ENCODE results near the gene ANGPTL2. TPM values are rescaled to one million over a fixed set of nuclear protein-coding genes. Genes with fewer than 3 reads are reported as not detected.

The ANGPTL2 gene
- total RNA-seq, 1 experiment from 2014 or later = 0.20 TPM

DNA sequence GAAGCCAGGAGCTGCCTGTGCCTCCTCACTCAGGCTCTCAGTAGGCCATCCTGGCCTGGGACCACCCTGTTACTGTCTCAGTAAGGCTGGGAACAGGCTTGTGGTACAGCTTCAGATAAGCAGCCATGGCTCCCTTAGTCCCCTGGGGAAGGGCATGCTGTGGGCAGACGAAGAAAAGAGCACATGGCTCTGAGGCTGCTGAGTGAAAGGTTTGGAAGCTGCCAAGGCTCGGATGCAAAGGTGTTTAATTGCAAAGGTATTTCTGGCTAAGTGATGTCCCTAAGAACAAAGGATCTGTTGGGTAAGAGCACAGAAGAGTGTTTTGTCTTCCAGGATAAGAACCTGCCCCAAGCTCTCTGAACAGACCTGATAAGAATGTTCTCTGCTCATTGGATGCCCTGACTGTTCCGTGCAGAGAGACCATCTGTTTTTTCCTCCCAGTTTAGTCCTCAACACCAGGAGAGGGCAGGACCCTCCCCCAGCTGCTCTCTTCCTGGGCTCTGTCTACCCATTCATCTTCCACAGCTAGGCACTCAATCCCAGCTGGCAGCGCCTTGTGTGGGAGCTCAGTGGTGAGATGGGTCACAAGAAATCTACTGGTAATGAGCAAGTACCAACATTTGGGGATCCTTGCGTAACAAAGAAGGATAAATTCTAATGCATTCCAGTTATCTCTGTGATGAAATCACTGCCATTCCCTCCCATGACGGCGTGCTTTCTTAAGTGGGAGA lies 17.7 kb downstream of the ANGPTL2 start (continued):
- no peak for TF ChIP-seq SIN3A (IDR thresholded peaks at IDR 0.05; ENCODE audit: low read depth)
- no peak for TF ChIP-seq CBX3 (IDR thresholded peaks at IDR 0.05; ENCODE audit: low read depth)
- TF ChIP-seq ZFX (IDR thresholded peaks at IDR 0.05) = no peak
- no peak for TF ChIP-seq ZNF274 (IDR thresholded peaks at IDR 0.05; ENCODE audit: low read depth, low read length)
- TF ChIP-seq SP1 (IDR thresholded peaks at IDR 0.05; ENCODE audit: low read depth) = no peak
- no peak for TF ChIP-seq EZH2phosphoT487 (IDR thresholded peaks at IDR 0.05; ENCODE audit: borderline replicate concordance)
- TF ChIP-seq EGR1 (IDR thresholded peaks at IDR 0.05; ENCODE audit: low read depth) = no peak
- TF ChIP-seq SRF (IDR thresholded peaks at IDR 0.05; ENCODE audit: low read depth) = no peak
- no peak for TF ChIP-seq ELF1 (IDR thresholded peaks at IDR 0.05; ENCODE audit: borderline replicate concordance, low read depth)
- TF ChIP-seq TCF7L2 (IDR thresholded peaks at IDR 0.05; ENCODE audit: borderline replicate concordance, extremely low read depth, insufficient read depth, insufficient read length) = no peak

- Histone ChIP-seq H3K4me2 (ENCODE audit: low read length) (no peak overlapping the region), H3K36me3 (ENCODE audit: control insufficient read depth in 1 of 2, insufficient read depth in 2 of 2, low read length in 2 of 2) (no peaks in the 10 kb centered on the region), H3K4me3 (replicated peaks in 1 of 2; ENCODE audit: low read depth in 1 of 2, low read length in 2 of 2) (no peak overlapping the region), H4K20me1 (ENCODE audit: insufficient read depth) (no peaks in the 10 kb centered on the region), H3K9me2 (ENCODE audit: insufficient read depth) (no peaks in the 10 kb centered on the region), H3K79me2 (ENCODE audit: insufficient read depth, low read length) (no peaks in the 10 kb centered on the region), H3K9me3 (ENCODE audit: control insufficient read depth in 1 of 2, insufficient read depth in 1 of 2, low read depth in 1 of 2, low read length in 2 of 2) (no peaks in the 10 kb centered on the region), H3K4me1 (ENCODE audit: control insufficient read depth in 1 of 2, insufficient read depth in 2 of 2, low read length in 2 of 2) (no peaks in the 10 kb centered on the region), H2AFZ (ENCODE audit: low read depth, low read length, poor library complexity, severe bottlenecking) (no peak overlapping the region), H3K9ac (ENCODE audit: low read length) (no peak overlapping the region), H3K27ac (ENCODE audit: low read depth, low read length) (no peak overlapping the region), H3K27me3 (ENCODE audit: insufficient read depth, low read length) (no peaks in the 10 kb centered on the region)
- BruUV-seq (replicated peaks) = no TSS peak
- RAD21 ChIA-PET (ENCODE audit: low non-redundant PET in 1 of 2, low total read pairs in 2 of 2, uncharacterized antibody in 2 of 2, unreplicated experiment in 2 of 2) = no interaction called here
- CTCF ChIA-PET = no interaction called here
- intact Hi-C loops (cut with micrococcal nuclease) = no loop called here
- no peak for ATAC-seq
- TF ChIP-seq, protein P1, sequence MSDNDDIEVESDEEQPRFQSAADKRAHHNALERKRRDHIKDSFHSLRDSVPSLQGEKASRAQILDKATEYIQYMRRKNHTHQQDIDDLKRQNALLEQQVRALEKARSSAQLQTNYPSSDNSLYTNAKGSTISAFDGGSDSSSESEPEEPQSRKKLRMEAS (IDR thresholded peaks at IDR 0.05) = no peak
- TF ChIP-seq SIN3A (IDR thresholded peaks at IDR 0.05; ENCODE audit: low read depth) (no peak), SP1 (IDR thresholded peaks at IDR 0.05; ENCODE audit: low read depth) (no peak), ATF3 (IDR thresholded peaks at IDR 0.05) (no peak), SRF (IDR thresholded peaks at IDR 0.05; ENCODE audit: low read depth) (no peak), RAD21 (IDR thresholded peaks at IDR 0.05; ENCODE audit: low read depth) (no peak), ZBTB33 (IDR thresholded peaks at IDR 0.05; ENCODE audit: extremely low read depth, insufficient replicate concordance, low read length) (no peak), ZNF274 (IDR thresholded peaks at IDR 0.05; ENCODE audit: low read depth, low read length) (no peak), CEBPB (IDR thresholded peaks at IDR 0.05; ENCODE audit: low read depth) (no peak), POLR2A (IDR thresholded peaks at IDR 0.05; ENCODE audit: borderline replicate concordance, extremely low read depth, insufficient read depth, insufficient read length) (no peak), POLR2AphosphoS5 (IDR thresholded peaks at IDR 0.05; ENCODE audit: low read depth, low read length) (no peak), CBX3 (IDR thresholded peaks at IDR 0.05; ENCODE audit: low read depth) (no peak), FOSL1 (IDR thresholded peaks at IDR 0.05; ENCODE audit: low read depth) (no peak), YY1 (IDR thresholded peaks at IDR 0.05; ENCODE audit: extremely low read depth, insufficient replicate concordance, low read depth, low read length) (no peak)
- DNase-seq (ENCODE audit: low read depth, low spot score) = no peak
- POLR2A ChIA-PET = no interaction called here
Measured at GRCh38 chr9:127102788-127103187, 19.6 kb downstream of the ANGPTL2 start.

All from HCT116 (cell line).